Progenitor cell of endocrine pancreas (in vitro differentiated cells): Measurements from ENCODE around the gene SKI. TPM values are rescaled to one million over a fixed set of nuclear protein-coding genes. Genes with fewer than 3 reads are reported as not detected.

Source experiments
- DNase-seq: peaks from one replicate; pipeline ENCODE4 v3.0.0; 2021; ENCODE audit warnings: low spot score; ENCODE audit not compliant: unreplicated experiment
- H3K27ac Mint-ChIP-seq: 2 replicates; pipeline ENCODE4 v1.8.0; 2021; ENCODE audit warnings: mild to moderate bottlenecking, moderate library complexity, mixed read lengths
- H3K27me3 Mint-ChIP-seq: 2 replicates; pipeline ENCODE4 v1.8.0; 2021; ENCODE audit warnings: mixed read lengths
- H3K36me3 Mint-ChIP-seq: 2 replicates; pipeline ENCODE4 v1.8.0; 2022; ENCODE audit warnings: mixed read lengths; ENCODE audit not compliant: insufficient read depth
- H3K4me1 Mint-ChIP-seq: 2 replicates; pipeline ENCODE4 v1.8.0; 2021; ENCODE audit warnings: low read depth, mixed read lengths
- H3K4me3 Mint-ChIP-seq: 2 replicates; pipeline ENCODE4 v1.8.0; 2021; ENCODE audit warnings: low read depth, mild to moderate bottlenecking, moderate library complexity, mixed read lengths
- H3K9me3 Mint-ChIP-seq: 2 replicates; pipeline ENCODE4 v1.8.0; 2021; ENCODE audit warnings: low read depth, mixed read lengths
- CTCF ChIP-seq: fragments of 200-600 bp; sonication (generic); IDR thresholded peaks from one replicate; pipeline ENCODE4 v1.5.0; 2021; ENCODE audit warnings: antibody characterized with exemption, mild to moderate bottlenecking; ENCODE audit not compliant: unreplicated experiment
- total RNA-seq: library from RNA; stranded (reverse); gene quantifications from 2 replicates; pipeline ENCODE4 v1.2.1, GENCODE V29; 2021

The SKI gene
- total RNA-seq, 1 donor from 2014 or later = 56.2 TPM

GRCh38 chr1:2308844-2309243 is 80.7 kb downstream of the SKI start:
- H3K4me3 Mint-ChIP-seq = no peak overlapping the region
- no peaks in the 10 kb centered on the region for H3K4me1 Mint-ChIP-seq
- no peaks in the 10 kb centered on the region for H3K9me3 Mint-ChIP-seq
- H3K27ac Mint-ChIP-seq = peak overlapping the region; percentile 59
- no peak for DNase-seq
- peaks cover 13% of the 10 kb centered on the region for H3K36me3 Mint-ChIP-seq
- no peak for TF ChIP-seq CTCF
- H3K27me3 Mint-ChIP-seq = no peaks in the 10 kb centered on the region

- H3K4me1 Mint-ChIP-seq = peaks cover under 1% of the 10 kb centered on the region
- DNase-seq = no peak
- H3K27me3 Mint-ChIP-seq = no peaks in the 10 kb centered on the region
- H3K27ac Mint-ChIP-seq = no peak overlapping the region
- peaks cover 11% of the 10 kb centered on the region for H3K36me3 Mint-ChIP-seq
- H3K4me3 Mint-ChIP-seq = no peak overlapping the region
- no peaks in the 10 kb centered on the region for H3K9me3 Mint-ChIP-seq
- TF ChIP-seq CTCF = no peak
Measured at GRCh38 chr1:2310332-2311183, 82.4 kb downstream of the SKI start.

GRCh38 chr1:2311184-2312032 is 83.3 kb downstream of the SKI start:
- DNase-seq = peak; percentile 49
- Mint-ChIP-seq H3K27me3 (no peaks in the 10 kb centered on the region), H3K9me3 (no peaks in the 10 kb centered on the region), H3K4me1 (peaks cover 3% of the 10 kb centered on the region), H3K27ac (no peak overlapping the region), H3K36me3 (peaks cover 9% of the 10 kb centered on the region), H3K4me3 (no peak overlapping the region)
- TF ChIP-seq CTCF = peak; percentile 62

- Mint-ChIP-seq H3K27ac (no peak overlapping the region), H3K36me3 (peaks cover 7% of the 10 kb centered on the region), H3K9me3 (no peaks in the 10 kb centered on the region), H3K4me1 (peaks cover 3% of the 10 kb centered on the region), H3K27me3 (no peaks in the 10 kb centered on the region), H3K4me3 (no peak overlapping the region)
- TF ChIP-seq CTCF = no peak
- no peak for DNase-seq
Measured at GRCh38 chr1:2312160-2312514, 84.0 kb downstream of the SKI start.

- Mint-ChIP-seq H3K36me3 (peaks cover 5% of the 10 kb centered on the region), H3K4me1 (peaks cover 3% of the 10 kb centered on the region), H3K27ac (no peak overlapping the region), H3K9me3 (no peaks in the 10 kb centered on the region), H3K4me3 (no peak overlapping the region), H3K27me3 (no peaks in the 10 kb centered on the region)
- DNase-seq = no peak
- no peak for TF ChIP-seq CTCF
Measured at GRCh38 chr1:2312515-2313301, 84.6 kb downstream of the SKI start.
